ENCODE measurements around the gene COX4I1.
"Not testable (repeated sequence)": the region's sequence is repeated elsewhere in the genome, so short reads cannot be mapped to it uniquely, and the experiment has no call there.

Gene COX4I1

DNA sequence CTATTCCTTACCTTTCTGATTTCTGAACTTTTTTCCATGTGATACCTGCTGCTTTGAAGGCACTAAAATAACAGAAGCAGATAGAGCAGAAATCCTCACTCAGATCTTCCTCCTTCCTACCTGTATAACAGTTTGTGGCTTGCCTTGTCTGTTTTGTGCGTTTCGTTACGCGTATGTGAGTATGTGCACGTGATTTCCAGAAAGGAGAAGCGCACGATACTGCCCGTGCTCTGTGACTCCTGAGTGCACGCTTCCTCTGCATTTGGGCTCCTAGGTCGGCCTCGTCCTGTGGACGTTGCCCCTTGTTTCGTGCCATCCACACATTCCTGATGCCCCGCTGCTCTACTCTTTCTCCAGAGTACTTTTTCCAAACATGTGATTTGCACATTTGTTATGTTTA is 4.1 kb downstream of the COX4I1 start:
- H3K27ac ChIP-seq (ENCODE audit: low read depth, low read length), result no peak overlapping the region
- H3K27me3 ChIP-seq (ENCODE audit: insufficient read depth, low read length), result no peaks in the 10 kb centered on the region
- no peaks in the 10 kb centered on the region for H3K4me1 ChIP-seq (ENCODE audit: insufficient read depth, low read length)
- peaks cover 62% of the 10 kb centered on the region for H3K36me3 ChIP-seq (ENCODE audit: insufficient read depth, low read length)
- 83% methylated on average over 13 of the region's 14 CpGs for WGBS
- H3K9ac ChIP-seq (ENCODE audit: low read depth, low read length), result no peak overlapping the region
- H3K9me3 ChIP-seq (ENCODE audit: insufficient read depth, low read depth, low read length), result no peaks in the 10 kb centered on the region
- H3K4me3 ChIP-seq (ENCODE audit: low read length), result no peak overlapping the region

DNA sequence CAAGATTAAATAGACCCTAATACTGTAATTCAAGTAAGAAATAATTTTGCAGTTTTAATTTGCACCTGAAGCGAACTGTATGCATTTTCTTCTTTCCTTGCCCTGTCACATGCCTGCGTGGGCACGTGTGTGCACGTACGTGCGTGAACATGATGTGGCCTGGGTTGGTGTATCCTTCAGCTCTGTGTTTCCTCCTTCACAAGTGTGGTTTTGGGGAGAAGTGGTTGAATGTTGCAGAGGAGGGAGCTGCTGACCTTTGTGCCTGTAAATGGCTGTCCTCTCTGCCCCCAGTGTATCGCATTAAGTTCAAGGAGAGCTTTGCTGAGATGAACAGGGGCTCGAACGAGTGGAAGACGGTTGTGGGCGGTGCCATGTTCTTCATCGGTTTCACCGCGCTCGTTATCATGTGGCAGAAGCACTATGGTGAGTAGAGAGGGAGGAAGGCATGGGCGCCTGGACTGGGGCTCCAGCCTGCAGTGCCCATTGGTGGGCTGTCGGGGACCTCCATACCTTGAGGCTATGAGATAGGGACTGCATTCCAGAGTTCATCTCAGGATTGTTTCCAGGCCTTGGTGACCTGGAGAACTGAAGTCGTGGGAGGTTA is 6.0 kb downstream of the COX4I1 start:
- Histone ChIP-seq H3K36me3 (ENCODE audit: insufficient read depth, low read length) (peaks cover 62% of the 10 kb centered on the region), H3K27ac (ENCODE audit: low read depth, low read length) (no peak overlapping the region)

DNA sequence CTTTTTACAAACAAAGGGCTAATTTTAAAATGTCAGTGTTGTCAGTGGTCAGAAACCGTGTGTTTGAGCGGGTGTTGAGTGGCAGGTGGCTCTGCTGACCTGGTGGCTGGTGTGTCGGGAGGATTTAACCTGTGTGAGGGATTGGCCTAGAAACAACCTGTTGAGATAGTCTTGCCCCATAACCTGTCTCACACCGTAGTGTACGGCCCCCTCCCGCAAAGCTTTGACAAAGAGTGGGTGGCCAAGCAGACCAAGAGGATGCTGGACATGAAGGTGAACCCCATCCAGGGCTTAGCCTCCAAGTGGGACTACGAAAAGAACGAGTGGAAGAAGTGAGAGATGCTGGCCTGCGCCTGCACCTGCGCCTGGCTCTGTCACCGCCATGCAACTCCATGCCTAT is 7.0 kb downstream of the COX4I1 start:
- no peaks in the 10 kb centered on the region for H3K4me1 ChIP-seq (ENCODE audit: insufficient read depth, low read length)
- no peak overlapping the region for H3K9ac ChIP-seq (ENCODE audit: low read depth, low read length)
- H3K27ac ChIP-seq (ENCODE audit: low read depth, low read length), result no peak overlapping the region
- no peaks in the 10 kb centered on the region for H3K27me3 ChIP-seq (ENCODE audit: insufficient read depth, low read length)
- 97% methylated on average over 11 of the region's 11 CpGs for WGBS
- peaks cover 55% of the 10 kb centered on the region for H3K36me3 ChIP-seq (ENCODE audit: insufficient read depth, low read length)
- H3K9me3 ChIP-seq (ENCODE audit: insufficient read depth, low read depth, low read length), result no peaks in the 10 kb centered on the region
- no peak overlapping the region for H3K4me3 ChIP-seq (ENCODE audit: low read length)

More for the DNA sequence above, 6.0 kb downstream of the COX4I1 start:
- H3K27me3 ChIP-seq (ENCODE audit: insufficient read depth, low read length), result no peaks in the 10 kb centered on the region
- no peaks in the 10 kb centered on the region for H3K4me1 ChIP-seq (ENCODE audit: insufficient read depth, low read length)
- no peak overlapping the region for H3K9ac ChIP-seq (ENCODE audit: low read depth, low read length)
- H3K4me3 ChIP-seq (ENCODE audit: low read length), result no peak overlapping the region
- H3K9me3 ChIP-seq (ENCODE audit: insufficient read depth, low read depth, low read length), result no peaks in the 10 kb centered on the region
- 86% methylated on average over 18 of the region's 18 CpGs for WGBS

DNA sequence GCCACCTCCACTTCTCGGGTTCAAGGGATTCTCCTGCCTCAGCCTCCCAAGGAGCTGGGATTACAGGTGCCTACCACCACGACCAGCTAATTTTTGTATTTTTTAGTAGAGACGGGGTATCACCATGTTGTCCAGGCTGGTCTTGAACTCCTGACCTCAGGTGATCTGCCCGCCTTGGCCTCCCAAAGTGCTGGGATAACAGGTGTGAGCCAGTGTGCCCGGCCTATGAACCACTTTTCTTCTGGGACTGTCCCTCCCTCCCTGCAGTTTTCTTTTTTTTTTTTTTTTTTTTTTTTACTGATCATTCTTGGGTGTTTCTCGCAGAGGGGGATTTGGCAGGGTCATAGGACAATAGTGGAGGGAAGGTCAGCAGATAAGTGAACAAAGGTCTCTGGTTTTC is 7.8 kb downstream of the COX4I1 start:
- H3K36me3 ChIP-seq (ENCODE audit: insufficient read depth, low read length), result peaks cover 47% of the 10 kb centered on the region
- not testable (repeated sequence) for H3K27me3 ChIP-seq (ENCODE audit: insufficient read depth, low read length); H3K9me3 ChIP-seq (ENCODE audit: insufficient read depth, low read depth, low read length); H3K9ac ChIP-seq (ENCODE audit: low read depth, low read length); H3K4me3 ChIP-seq (ENCODE audit: low read length); H3K27ac ChIP-seq (ENCODE audit: low read depth, low read length); H3K4me1 ChIP-seq (ENCODE audit: insufficient read depth, low read length)
- 94% methylated on average over 5 of the region's 6 CpGs for WGBS

DNA sequence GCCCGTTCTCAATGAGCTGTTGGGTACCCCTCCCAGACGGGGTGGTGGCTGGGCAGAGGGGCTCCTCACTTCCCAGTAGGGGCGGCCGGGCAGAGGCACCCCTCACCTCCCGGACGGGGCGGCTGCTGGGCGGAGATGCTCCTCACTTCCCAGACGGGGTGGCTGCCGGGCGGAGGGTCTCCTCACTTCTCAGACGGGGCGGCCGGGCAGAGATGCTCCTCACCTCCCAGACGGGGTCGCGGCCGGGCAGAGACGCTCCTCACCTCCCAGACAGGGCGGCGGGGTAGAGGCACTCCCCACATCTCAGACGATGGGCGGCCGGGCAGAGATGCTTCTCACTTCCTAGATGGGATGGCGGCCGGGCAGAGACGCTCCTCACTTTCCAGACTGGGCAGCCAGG is 8.6 kb downstream of the COX4I1 start:
- peaks cover 39% of the 10 kb centered on the region for H3K36me3 ChIP-seq (ENCODE audit: insufficient read depth, low read length)
- 86% methylated on average over 2 of the region's 27 CpGs for WGBS
- not testable (repeated sequence) for H3K27me3 ChIP-seq (ENCODE audit: insufficient read depth, low read length); H3K27ac ChIP-seq (ENCODE audit: low read depth, low read length); H3K4me3 ChIP-seq (ENCODE audit: low read length); H3K9me3 ChIP-seq (ENCODE audit: insufficient read depth, low read depth, low read length); H3K4me1 ChIP-seq (ENCODE audit: insufficient read depth, low read length); H3K9ac ChIP-seq (ENCODE audit: low read depth, low read length)

GRCh38 chr16:85808926-85809325 is 9.4 kb downstream of the COX4I1 start:
- WGBS, result 95% methylated on average over 7 of the region's 7 CpGs
- peaks cover 9% of the 10 kb centered on the region; the same call in 1 of the 2 replicates for H3K27me3 ChIP-seq (ENCODE audit: insufficient read depth, low read length)
- no peaks in the 10 kb centered on the region for H3K4me1 ChIP-seq (ENCODE audit: insufficient read depth, low read length)
- peaks cover 31% of the 10 kb centered on the region for H3K36me3 ChIP-seq (ENCODE audit: insufficient read depth, low read length)
- H3K9ac ChIP-seq (ENCODE audit: low read depth, low read length), result no peak overlapping the region
- no peaks in the 10 kb centered on the region for H3K9me3 ChIP-seq (ENCODE audit: insufficient read depth, low read depth, low read length)
- H3K4me3 ChIP-seq (ENCODE audit: low read length), result no peak overlapping the region
- no peak overlapping the region for H3K27ac ChIP-seq (ENCODE audit: low read depth, low read length)

DNA sequence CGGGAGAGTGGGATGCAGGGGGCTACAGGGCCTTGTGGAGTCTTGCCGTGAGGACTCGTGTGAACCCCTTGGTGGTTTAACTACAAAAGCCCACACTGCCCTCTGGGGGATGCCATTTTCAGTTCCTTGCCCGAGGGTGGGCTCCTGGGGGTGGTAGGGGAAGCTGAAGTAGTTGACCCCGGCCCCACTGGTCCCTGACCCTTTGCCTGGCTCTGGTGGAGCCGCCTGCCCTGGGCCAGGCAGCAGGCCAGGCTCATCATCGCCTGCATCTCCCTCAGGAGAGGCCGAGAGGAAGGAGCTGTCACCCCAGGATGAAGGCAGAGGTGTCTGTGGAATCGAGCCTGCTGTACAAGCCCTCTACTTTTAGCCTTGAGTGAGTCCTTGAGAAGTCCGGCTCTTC is 10.2 kb downstream of the COX4I1 start:
- H3K27me3 ChIP-seq (ENCODE audit: insufficient read depth, low read length), result peaks cover 9% of the 10 kb centered on the region; the same call in 1 of the 2 replicates
- H3K4me3 ChIP-seq (ENCODE audit: low read length), result no peak overlapping the region
- no peaks in the 10 kb centered on the region for H3K9me3 ChIP-seq (ENCODE audit: insufficient read depth, low read depth, low read length)
- peaks cover 26% of the 10 kb centered on the region for H3K36me3 ChIP-seq (ENCODE audit: insufficient read depth, low read length)
- 80% methylated on average over 10 of the region's 10 CpGs for WGBS
- H3K4me1 ChIP-seq (ENCODE audit: insufficient read depth, low read length), result no peaks in the 10 kb centered on the region
- H3K9ac ChIP-seq (ENCODE audit: low read depth, low read length), result no peak overlapping the region
- no peak overlapping the region for H3K27ac ChIP-seq (ENCODE audit: low read depth, low read length)

GRCh38 chr16:85810097-85810741 is 10.7 kb downstream of the COX4I1 start:
- Histone ChIP-seq H3K4me3 (ENCODE audit: low read length) (no peak overlapping the region), H3K27me3 (ENCODE audit: insufficient read depth, low read length) (peaks cover 9% of the 10 kb centered on the region; the same call in 1 of the 2 replicates), H3K9ac (ENCODE audit: low read depth, low read length) (no peak overlapping the region), H3K36me3 (ENCODE audit: insufficient read depth, low read length) (peaks cover 20% of the 10 kb centered on the region), H3K4me1 (ENCODE audit: insufficient read depth, low read length) (no peaks in the 10 kb centered on the region), H3K9me3 (ENCODE audit: insufficient read depth, low read depth, low read length) (no peaks in the 10 kb centered on the region), H3K27ac (ENCODE audit: low read depth, low read length) (no peak overlapping the region)
- 90% methylated on average over 13 of the region's 13 CpGs for WGBS

DNA sequence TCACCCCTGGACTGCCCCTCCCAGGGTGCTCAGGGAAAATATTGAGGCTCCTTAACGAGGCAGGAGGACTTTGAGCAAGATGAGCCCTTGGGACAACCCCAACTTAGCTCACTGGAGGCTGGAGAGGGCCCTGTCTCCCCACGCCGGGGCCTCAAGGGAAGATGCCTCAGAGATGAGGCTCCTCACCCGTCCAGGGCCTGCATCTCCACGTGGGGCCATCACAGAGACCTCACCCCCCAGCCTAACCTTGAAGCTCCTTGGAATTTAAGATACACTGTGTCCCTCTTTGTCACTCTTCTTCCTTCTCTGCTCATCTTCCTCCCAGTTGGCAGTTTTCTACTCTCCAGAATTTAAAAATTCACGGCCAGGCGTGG is 11.2 kb downstream of the COX4I1 start:
- peaks cover 9% of the 10 kb centered on the region; the same call in 1 of the 2 replicates for H3K27me3 ChIP-seq (ENCODE audit: insufficient read depth, low read length)
- H3K9me3 ChIP-seq (ENCODE audit: insufficient read depth, low read depth, low read length), result no peaks in the 10 kb centered on the region
- H3K36me3 ChIP-seq (ENCODE audit: insufficient read depth, low read length), result peaks cover 15% of the 10 kb centered on the region
- 94% methylated on average over 7 of the region's 7 CpGs for WGBS
- no peak overlapping the region for H3K27ac ChIP-seq (ENCODE audit: low read depth, low read length)
- H3K4me3 ChIP-seq (ENCODE audit: low read length), result no peak overlapping the region
- no peaks in the 10 kb centered on the region for H3K4me1 ChIP-seq (ENCODE audit: insufficient read depth, low read length)
- no peak overlapping the region for H3K9ac ChIP-seq (ENCODE audit: low read depth, low read length)

DNA sequence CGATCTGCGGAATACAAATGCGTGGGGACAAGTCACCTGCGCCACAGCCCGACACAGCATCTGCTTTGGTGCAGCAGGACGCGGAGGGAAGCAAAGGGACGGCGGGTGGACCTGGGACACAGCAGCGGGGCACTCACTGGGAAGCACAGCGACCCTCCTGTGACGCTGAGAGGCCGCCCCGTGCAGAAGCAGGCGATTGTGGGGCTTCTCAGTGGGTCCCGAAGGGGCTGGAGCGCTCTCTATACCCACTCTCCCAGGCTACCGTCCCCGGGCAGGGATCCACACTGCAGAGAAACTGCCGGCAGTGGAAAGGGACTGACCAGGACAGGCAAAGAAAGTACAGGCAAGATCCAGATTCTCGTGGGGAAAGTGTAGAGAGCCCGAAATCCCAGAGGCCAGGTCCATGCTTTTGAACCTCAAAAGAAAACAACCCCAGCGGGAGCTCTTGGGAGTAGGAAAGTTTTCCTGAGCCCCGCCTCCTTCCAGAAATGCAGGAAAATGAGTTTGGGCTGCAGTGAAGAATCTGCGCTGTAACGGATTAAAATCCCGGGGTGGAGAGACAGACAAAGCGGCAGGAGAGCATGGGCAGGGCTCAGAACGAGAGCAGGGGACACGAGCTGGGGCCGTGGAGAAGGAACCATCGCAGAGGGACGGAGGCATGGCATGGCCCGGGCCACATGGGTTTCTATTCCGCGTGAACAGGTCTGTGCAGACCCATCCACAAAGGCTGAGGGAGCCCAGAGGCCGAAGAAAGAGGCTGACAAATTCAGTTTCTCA is 12.7 kb downstream of the COX4I1 start:
- peaks cover 9% of the 10 kb centered on the region; the same call in 1 of the 2 replicates for H3K27me3 ChIP-seq (ENCODE audit: insufficient read depth, low read length)
- no peaks in the 10 kb centered on the region for H3K4me1 ChIP-seq (ENCODE audit: insufficient read depth, low read length)
- H3K36me3 ChIP-seq (ENCODE audit: insufficient read depth, low read length), result no peaks in the 10 kb centered on the region
- H3K9me3 ChIP-seq (ENCODE audit: insufficient read depth, low read depth, low read length), result no peaks in the 10 kb centered on the region
- H3K4me3 ChIP-seq (ENCODE audit: low read length), result no peak overlapping the region
- 75% methylated on average over 37 of the region's 37 CpGs for WGBS
- H3K27ac ChIP-seq (ENCODE audit: low read depth, low read length), result no peak overlapping the region
- H3K9ac ChIP-seq (ENCODE audit: low read depth, low read length), result no peak overlapping the region; the same call in 1 of the 2 replicates

Measured in HUES64 (cell line).